HG03469 (cell line): ENCODE data around the gene SH2D1B.

Experiments
- ATAC-seq: cut with Tn5 transposase; IDR thresholded peaks from one replicate; pipeline ENCODE4 v1.9.1; 2021; ENCODE audit warnings: mild to moderate bottlenecking, moderate library complexity, moderate number of reproducible peaks; ENCODE audit not compliant: unreplicated experiment

Gene SH2D1B

DNA sequence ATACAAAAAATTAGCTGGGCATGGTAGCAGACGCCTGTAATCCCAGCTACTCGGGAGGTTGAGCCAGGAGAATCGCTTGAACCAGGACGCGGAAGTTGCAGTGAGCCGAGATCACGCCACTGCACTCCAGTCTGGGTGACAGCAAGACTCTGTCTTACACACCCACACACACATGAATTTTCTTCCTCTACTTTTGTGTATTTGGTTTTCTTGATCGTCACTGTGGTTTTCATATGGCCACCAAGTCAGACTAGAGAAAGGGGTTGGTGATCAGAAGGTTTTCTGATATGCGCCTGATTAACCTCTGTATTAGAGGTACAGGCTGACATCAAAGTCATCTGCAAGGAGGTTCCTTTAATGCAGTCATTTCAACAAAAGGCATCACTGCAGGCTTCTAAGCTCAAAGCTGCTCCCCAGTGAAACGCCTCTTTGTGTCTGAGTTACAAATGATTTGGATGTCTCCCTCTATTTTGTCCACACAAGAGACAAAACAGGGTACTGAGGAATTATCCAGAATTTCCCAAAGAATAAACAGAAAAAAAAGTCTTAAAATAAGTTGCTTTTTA lies 11.1 kb downstream of the SH2D1B start:
- ATAC-seq, result no peak

DNA sequence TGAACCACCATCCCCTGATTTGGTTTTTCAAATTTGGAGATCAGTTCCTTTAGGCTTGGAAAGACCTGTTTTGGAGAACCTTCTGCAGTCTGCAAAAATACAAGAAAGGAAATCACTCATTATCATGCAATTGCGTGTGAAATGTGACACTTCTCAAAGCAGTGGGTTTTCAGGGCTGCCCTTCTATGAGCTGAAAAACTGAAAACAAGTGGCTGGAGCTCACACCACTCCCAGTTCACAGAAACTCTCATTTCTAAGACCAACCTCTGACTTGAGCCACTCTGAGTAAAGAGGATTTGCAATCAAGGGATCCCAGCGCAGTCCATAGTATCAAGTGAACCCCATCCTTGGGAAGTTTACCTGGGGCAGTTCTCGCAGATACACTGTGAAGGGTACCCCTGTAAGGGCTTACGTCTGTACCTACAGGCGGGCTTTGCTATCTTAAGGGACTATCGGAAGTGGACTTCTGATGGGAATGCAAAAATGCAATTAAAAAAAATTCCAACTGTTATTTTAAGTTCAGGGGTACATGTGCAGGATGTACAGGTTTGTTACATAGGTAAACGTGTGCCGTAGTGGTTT lies 12.8 kb downstream of the SH2D1B start:
- no peak for ATAC-seq

- ATAC-seq, result no peak
These were observed 13.9 kb downstream of the SH2D1B start for GRCh38 chr1:162397943-162398560.

- ATAC-seq, result no peak
These were observed 14.9 kb downstream of the SH2D1B start for GRCh38 chr1:162397039-162397448.

DNA sequence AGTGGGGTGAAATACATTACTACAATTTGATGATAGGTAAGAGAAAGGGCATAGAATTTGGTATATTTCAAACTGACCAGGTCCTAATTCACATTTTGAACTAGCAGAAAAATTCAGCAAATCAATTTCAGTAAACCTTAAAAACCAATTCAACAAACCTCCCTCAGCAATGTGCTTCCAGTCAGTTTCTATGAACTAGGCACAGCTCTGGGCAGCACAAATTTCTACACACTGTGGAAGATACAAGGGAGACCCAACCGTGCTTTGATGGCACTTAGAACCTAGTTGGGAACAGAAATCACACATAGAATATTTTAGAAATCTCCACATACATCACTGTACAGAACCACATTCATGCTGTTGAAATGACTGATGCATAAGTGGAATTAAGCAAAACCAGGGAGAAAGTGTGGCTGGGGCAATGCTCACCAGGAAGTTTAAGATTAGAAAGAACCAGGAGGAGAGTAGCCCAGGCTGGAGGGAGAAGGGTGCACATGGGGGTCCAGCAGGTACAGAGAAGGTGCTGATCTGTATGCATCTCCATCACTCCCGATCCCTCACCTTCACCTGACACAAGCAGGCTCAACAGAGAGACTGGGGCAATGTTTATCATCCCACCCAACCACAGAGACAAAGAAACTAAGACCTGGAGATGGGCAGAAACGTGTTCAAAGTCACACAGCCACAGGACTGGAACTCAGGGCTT lies 15.6 kb downstream of the SH2D1B start:
- ATAC-seq, result no peak

DNA sequence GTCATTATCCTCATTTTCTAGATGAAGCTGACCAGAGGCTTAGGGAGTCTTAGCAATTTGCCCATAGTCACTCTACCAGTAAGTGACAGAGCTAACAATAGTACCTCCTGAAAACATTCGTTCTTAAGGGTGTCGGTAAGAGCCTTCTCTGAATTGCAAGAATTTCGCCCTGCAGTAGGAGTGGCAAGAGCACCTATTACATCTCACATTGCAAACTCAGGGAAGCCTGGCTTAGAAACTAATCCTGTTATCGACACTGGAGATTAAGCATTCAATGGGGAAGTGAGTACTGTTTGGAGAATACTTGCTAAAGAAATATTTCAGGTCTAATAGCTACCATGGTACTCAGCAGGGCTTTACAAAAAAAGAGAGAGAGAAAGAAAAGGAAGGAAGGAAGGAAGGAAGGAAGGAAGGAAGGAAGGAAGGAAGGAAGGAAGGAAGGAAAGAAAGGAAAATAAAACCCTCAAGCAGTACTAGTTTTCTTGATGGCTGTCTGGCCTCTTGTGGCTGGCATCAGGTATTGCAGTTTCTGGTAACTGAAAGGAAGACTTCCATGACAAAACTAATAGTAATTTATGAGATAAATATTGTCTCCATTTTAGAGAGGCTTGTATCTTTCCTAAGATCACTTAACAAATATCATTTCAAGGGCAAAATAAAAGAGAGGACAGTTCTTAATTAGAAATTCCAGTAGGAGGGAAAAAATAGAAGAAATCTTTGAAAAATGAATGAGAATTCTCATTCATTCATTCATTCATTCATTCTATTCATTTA lies 20.0 kb downstream of the SH2D1B start:
- ATAC-seq, result peak; percentile 50

GRCh38 chr1:162390396-162391185 lies 21.3 kb downstream of the SH2D1B start:
- ATAC-seq, result no peak

DNA sequence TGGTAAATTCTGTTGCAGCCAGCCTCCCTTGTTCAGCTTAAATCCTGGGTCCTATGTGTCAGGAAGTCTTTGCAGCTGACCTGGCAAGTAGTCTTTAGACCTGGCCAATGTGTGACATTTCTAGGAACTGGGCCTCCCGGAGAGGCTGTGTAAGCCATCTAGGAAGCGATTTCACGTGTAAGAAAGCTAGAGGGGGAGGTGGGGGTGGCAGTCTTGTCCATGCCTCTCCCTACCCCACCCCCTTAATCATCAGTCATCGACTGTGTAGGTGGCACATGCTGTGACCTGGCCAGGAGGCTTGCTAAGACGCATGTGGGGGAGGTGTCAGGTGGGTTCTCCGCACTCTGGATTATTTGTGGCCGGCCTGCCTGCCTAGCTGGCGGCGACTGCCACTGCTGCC lies 22.0 kb downstream of the SH2D1B start:
- ATAC-seq, result no peak

GRCh38 chr1:162389021-162389818 lies 22.7 kb downstream of the SH2D1B start:
- no peak for ATAC-seq

- ATAC-seq, result no peak
These were observed 23.3 kb downstream of the SH2D1B start for GRCh38 chr1:162388615-162389014.

DNA sequence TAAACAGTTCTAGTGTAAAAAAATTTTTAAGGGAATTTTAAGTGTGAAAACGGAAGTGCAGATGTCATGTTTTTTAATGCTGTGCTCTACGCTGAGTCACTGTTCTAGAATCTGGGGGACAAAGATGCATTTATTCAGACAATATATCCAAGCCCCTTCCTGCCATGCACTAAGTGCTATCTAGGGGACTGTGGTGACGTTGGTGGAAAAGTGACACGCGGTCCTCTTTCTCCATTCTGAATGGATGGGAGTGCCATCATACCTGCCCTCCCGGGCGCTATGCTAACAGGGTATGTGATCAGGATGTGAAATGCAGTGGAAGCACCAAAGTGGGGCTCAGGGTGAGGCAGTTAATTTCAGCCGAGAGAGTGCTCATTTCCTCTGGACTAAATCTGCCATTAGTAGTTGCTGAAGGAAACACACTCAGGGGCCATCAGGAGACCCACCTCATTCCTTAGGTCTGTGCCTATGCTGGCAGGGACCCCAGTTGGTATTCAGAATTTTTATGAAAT lies 23.8 kb downstream of the SH2D1B start:
- ATAC-seq, result no peak

- ATAC-seq, result no peak
These were observed 24.5 kb downstream of the SH2D1B start for GRCh38 chr1:162387226-162388082.

DNA sequence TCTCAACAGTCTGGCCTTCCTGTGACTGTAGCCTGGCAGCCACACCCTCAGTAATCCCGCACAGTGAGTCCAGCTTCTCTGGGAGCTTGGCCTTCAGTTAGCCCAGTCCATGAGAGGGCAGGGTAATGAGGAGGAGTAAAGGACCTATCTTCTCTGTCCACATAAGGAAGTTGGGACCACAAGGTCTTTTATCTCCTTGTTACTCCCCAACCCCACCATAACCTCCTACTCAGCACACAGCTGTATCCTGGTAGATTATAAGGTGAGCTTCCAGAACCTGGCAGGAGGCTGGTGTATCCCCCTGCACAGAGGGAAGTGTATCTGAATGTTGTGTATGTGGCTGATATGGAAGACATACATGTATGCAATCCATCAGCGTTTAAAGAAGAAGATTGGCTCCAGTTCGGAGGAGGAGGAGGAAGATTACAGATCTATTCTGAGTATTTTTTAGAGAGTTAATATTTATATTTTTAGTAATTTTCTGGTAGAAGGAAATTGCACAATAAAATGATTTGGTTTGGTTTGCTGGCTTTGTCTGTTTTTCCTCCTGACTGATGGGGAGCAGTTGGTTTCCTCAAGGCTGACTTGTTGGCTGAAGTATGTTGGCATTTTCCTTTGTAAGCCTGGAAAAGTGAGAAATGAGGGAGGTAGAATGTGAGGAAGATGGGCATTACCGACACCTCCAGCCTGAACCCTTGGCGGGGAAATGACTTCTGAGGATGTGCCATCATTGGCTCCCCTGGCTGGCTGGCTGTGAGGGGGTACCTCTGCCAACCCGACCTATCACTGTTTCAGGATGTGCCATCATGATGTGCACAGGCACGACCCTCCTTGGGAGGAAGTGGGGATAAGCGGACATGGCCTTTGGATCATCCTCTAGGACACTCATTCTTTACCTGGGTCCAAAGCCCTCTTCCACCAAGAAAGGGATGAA lies 25.4 kb downstream of the SH2D1B start:
- ATAC-seq, result no peak

- no peak for ATAC-seq
These were observed 26.2 kb downstream of the SH2D1B start for GRCh38 chr1:162385702-162386101.

DNA sequence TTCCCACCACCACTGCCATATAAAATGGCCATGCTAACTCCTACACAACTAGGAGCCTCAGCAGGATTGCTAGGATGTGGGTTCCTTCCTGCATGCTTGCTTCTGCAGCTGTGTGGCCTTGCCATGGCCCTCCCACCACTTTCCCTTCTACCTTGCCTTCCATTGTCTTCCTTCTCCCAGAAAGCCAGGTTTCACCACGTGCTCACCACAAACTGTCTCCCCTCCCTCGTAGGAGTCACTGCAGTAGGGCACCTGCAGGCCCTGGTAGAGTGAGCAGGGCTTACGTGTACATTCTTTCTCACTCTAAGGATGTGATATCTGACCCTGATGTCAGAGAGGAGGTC lies 26.7 kb downstream of the SH2D1B start:
- no peak for ATAC-seq

DNA sequence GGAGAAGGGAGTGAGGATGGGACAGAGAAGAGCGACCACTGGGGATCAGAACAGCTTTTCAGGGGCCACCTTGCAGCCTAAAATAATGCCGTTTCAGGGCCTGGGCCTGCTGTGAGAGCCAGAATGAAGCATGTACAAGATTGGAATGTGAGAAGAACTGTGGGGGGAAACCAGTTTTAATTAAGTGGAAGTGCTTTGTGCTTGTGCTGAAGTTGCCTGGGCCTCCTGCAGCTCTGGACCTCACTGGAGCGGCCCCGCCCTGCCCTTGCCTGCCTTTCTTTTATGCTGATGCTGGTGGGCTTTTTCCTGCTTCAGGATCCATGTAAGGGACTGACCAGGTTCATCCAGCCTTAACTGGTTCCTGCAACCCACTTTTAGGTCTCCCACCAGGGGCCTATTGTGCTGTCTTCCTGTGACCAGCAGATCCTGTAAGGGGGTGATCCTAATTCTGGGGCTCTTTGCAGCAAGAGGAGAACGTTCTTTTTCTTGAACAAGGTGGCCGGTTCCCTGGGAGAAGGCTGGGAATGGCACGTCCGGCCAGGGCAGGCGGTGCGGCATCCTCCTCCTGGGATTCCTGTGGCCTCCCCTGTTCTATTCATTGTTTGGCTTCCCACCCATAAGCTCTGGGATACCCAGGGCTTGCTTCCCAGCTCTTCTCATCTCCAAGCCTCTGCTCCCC lies 27.2 kb downstream of the SH2D1B start:
- no peak for ATAC-seq

DNA sequence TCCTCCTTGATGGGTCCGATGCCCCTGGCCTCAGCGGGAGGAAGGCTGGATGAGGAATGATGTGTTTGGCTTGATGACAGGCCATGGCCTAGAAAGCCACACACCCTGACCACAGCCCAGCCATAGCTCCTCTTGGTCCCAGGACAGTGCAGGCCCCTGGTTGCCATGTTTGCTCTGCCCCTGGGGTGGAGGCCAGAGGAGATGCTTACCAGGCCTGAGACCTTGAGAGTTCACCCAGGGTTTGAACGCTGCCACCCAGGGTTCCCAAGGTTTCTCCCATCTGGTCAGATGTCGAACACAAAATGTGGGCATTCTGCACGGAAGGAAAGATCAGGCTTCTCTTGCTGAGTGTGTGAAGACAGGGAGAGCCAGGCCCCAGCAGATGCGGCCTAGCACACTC lies 27.8 kb downstream of the SH2D1B start:
- no peak for ATAC-seq
